GM10847 (cell line): ENCODE results near the gene CARD19.

Experiments
- POLR2A ChIP-seq: IDR thresholded peaks from 2 replicates; pipeline ENCODE4 v1.6.1; 2011; ENCODE audit not compliant: insufficient read length; ENCODE audit errors: extremely low read depth

CARD19 gene

DNA sequence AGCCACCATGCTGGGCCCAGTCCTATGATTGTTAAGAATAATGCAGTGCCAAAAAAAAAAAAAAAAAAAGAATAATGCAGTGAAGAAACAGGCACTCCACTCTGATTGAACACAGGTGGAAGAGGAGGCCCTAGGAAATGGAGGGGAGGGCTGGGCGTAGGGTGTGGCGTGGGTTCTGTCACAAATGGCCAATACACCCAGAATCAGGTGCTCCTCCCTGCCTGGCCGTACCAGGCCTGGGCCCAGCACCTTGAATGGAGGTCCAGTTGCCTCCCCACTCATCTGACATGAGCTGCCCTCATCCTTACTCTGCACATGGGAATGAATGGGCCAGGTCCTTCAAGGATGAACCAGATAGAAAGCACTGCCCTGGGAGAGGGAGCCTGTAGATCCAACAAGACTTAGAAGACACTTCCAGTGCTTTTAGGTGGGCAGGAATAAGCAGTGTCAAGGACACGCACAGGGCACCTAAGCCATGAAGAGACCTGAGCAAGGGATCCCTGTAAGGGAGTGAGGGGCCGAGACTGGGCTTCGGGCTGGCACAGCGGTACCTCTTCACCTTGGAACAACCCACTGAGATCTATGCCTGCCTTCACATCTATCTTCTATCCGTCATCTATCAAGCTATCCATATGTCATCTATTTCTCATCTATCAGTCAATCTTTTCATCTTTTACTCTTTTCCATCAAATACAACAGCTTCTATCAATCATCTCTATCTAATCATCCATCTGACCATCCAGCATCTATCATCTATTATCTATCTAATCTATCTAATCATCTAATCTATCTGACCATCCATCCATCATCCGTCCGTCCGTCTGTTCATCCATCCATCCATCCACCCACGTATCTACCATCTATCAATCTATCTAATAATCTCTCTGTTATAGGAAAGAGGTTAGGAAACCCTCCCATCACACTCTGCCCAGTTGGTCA is 22.2 kb downstream of the CARD19 start:
- no peak for TF ChIP-seq POLR2A

DNA sequence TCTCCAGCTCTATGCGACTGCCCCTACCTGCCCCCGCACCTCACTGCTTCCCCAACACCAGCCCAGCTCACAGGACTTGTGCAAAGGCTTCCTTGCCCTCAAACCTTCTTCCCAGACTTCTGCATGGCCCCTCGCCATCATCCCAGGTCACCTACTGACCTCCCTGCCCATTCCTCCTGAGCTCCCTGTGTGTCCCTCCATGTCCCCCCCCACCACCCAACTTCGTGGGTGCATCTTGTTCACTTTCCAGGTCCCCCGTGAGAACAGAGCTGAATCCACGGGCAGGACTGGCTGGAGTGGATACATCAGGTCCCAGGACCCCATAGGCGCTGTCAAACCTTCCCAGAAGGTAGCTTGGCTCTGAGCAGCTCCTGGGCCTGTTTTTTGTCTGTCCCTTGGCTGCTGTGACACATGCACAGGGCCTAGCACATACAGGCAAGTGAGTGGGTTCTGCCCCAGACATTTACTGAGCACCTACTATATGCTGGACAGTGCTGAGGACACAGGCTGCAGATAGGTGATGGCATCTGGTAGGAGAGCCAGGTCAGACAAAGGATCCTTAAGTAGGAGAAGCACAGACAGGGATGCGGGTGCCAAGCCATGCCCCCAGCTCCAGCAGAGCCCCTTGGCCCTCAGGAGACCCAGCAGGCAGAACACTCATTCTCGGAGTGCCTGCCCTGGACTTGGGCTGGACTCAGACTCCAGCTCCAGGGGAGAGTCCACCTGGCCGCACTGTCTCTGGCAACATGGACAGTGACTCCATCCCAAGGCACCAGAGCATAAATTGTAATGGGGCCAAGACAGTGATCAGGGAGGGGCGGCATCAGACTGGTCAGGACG is 23.1 kb downstream of the CARD19 start:
- no peak for TF ChIP-seq POLR2A

- no peak for TF ChIP-seq POLR2A
Observed at GRCh38 chr9:93119703-93119952, 23.6 kb downstream of the CARD19 start.

GRCh38 chr9:93119953-93120845 is 24.2 kb downstream of the CARD19 start:
- TF ChIP-seq POLR2A = no peak

DNA sequence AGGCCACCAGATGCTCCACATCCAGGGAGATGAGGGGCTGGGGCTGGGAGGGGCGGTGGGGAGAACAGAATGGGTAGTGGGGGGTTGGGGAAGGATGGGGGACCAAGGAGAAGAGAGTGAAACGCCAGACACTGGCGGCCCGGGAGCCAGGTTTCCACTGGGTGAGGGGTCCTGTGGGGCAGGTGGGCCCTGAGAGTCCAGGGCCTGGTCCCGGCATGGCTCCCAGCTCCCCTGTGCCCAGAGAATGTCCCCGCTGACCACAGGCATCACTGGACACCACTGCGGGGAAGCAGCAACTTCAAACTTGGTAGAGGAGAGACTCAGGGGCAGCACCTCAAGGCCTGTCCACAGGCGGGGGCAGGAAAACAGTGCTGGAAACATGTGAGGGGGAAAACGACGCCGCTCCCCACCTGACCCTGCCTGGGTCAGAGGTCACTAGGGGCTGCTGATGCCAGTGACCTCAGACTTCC is 24.9 kb downstream of the CARD19 start:
- no peak for TF ChIP-seq POLR2A

- TF ChIP-seq POLR2A = no peak
Observed at GRCh38 chr9:93121316-93122241, 25.6 kb downstream of the CARD19 start.

GRCh38 chr9:93122721-93123221 is 26.8 kb downstream of the CARD19 start:
- no peak for TF ChIP-seq POLR2A

DNA sequence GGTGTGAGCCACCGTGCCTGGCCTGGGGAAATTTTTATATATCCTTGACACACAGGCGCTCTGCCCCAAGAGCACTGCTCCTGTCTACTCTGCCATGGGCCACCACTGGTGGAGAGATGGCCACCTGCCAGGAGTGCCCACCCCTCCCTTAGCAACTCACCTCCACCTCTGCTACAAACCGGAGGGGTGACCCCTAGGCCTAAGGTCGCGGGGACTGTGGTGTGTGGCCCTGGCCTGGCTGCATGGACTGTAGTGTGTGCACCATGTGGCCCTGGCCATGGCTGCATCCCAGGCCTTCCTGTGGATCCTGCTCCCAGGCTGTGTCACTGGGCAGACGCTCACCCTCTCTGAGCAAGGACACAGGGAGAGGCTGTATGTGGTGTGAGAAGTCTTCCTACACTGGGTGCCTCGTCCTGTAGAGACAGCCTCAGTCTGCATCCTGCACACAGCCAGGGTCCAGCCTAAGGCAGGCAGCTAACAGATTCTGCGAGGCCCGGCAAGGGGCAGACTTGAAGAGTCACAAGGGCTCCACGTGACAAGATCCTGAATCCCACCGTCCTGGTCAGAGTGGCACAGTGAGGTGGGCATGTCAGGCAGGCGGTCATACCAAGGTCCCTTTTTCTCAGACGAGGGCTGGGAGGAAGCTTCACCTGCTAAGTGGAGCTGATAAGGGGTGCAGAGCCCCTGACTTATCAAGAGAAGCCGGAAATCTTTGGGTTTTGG is 27.7 kb downstream of the CARD19 start:
- no peak for TF ChIP-seq POLR2A

GRCh38 chr9:93124793-93125192 is 28.8 kb downstream of the CARD19 start:
- TF ChIP-seq POLR2A = no peak

DNA sequence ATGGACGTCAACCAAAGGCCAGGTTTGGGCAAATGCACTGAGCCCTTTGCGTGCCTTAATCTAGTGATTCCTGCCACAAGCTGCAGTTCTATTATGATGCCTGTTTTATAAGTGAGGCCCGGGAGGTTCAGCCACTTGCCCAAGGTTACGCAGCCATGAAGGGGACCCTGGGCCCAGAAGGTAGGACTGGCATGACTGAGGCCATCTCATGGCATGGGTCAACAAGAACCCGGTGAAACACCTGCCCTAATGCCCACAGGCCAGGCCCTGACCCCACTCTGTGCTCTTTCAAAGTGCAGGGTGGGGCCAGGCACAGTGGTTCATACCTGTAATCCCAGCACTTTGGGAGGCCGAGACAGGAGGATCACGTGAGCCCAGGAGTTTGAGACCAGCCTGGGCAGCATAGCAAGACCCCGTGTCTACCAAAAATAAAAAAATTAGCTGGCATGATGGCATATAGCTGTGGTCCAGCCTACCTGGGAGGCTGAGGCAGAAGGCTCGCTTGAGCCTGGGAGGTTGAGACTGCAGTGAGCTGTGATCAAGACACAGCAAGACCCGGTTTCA is 29.4 kb downstream of the CARD19 start:
- TF ChIP-seq POLR2A = no peak

- TF ChIP-seq POLR2A = no peak
Observed at GRCh38 chr9:93126151-93126781, 30.2 kb downstream of the CARD19 start.

DNA sequence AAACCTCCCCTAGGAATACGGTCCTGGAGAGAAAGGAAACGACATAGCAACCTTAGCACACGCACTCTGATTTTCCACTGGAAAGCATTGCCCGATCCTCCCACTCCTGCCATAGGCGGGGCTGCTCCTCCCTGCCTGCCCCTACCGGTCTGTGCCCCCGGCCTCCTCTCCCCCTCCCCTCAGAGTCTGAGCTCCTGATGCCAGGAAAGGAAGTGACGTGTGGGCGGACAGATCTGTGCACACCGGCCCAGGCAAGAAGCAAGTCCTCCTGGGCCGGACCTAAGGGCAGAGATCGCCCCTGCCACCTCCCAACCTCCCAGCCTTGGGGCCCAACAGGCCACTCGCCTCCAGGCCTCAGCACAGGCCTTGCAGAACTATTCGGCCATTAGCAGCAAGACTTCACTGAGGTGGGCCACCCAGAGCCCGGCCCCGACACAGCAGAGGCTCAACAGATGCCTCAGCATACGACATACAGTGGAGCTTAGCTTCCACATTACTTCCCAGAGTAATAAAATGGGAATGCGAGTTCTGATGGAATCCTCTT is 30.9 kb downstream of the CARD19 start:
- no peak for TF ChIP-seq POLR2A
